ENCODE data around the gene SMR3B.

SMR3B gene

DNA sequence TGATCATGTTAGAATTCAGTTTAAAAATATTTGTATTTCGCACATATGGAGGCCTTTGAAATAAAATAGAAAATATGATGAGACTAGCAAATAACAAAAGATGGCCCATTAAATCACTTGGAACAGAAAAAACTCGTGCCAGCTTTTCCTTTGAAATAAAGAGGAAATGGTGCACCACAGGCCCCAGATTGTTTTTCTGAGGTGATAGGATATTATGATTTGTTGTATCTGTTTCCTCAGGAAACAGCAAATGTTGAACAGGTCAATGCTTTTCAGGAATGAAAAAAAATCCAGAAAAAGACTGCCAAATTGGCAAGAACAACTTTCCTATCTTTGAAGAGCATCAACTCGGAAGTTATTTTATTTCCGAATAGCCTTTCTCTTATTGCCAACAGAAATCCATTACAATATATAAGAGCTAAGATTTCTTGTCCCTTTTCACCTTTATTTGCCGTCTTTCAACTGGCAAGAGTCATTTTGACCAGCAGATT, at the start of gene SMR3B:
Gene SMR3B, plus strand, starts transcription at position 441 of the 491 bp plus-strand sequence. CDS start 1,380 bp downstream, outside the sequence.
- DNase-seq: no peak

DNA sequence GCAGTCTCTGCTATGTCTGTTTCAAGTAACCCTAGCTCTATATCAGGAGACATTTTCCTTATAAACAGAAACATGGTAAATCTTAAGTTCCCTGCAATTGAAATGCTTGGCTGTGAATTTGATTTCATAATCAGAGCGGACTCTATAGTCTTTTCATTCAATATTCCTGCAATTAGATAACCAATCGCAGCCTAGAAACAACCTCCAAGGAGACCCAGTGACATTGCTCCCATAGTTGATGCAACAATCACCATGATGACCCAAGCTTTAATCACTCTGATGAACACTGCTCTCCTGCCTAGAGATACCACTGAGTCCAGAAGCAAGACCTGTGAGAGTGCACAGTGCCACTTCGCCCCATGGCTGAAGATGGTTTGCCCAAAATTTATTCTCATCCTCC, 48.2 kb upstream of the SMR3B start, which contains the start of gene CABS1:
Gene CABS1, plus strand, starts transcription at position 301 of the 400 bp plus-strand sequence. Its CDS starts 59 bp downstream, at position 360.
- DNase-seq: no peak

DNA sequence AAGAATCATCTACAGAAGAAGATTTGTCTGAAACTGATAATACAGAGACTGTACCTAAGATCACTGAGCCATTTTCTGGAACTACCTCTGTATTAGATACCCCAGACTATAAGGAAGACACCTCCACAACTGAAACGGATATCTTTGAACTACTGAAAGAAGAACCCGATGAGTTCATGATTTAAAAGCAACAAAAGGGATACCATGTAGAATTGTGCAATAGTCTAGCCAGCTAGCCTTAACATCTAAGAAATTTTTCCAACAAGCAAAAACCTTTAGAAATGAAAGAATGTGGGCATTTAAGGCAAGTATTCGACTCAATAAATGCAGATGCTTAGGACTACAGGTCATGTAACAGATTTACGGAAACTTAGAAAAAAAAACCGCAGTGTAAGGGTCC, 46.9 kb upstream of the SMR3B start:
- no peak for DNase-seq

DNA sequence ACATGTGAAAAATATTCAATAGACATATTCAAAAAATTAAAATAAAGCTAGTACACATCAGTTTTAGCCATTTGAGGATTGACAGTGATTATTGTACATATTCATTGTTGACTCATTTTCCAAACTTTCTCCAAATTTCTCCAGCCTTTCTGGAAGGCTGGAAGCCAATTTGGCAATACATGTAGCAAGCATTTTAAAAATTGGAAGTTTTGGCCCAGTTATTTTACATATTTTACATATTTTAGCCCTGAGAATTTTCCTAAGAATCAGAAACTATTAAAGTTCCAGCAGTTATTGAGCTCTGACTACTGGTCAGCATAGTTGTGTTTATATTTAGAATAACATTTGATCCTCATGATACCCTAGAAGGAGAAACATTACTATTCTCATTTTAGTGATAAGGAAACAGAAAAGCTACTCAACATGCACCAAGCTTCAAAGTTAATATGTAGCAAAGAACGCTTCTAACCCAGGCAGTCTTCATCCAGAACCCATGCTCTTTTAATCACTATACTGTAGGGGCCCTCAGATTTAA, 45.0 kb upstream of the SMR3B start:
- no peak for DNase-seq

DNA sequence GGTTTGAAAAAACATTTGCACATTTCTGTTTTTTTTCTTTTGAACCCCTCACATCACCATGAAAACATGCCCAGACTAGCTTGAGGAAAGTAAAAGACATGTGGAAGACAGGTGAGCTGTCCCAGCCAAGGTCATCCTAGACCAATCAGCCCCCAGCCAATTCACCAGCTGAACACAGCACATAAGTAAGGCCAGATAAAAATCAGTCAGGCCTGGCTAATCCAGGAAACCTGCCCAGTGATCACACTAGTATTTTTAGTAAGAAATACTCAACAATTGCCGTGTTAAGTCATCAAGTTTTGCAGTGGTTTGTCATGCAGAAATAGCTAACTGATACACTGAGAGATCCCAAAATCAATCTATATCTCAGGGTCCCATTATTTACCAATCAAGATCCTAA, 26.7 kb upstream of the SMR3B start:
- DNase-seq: no peak

DNA sequence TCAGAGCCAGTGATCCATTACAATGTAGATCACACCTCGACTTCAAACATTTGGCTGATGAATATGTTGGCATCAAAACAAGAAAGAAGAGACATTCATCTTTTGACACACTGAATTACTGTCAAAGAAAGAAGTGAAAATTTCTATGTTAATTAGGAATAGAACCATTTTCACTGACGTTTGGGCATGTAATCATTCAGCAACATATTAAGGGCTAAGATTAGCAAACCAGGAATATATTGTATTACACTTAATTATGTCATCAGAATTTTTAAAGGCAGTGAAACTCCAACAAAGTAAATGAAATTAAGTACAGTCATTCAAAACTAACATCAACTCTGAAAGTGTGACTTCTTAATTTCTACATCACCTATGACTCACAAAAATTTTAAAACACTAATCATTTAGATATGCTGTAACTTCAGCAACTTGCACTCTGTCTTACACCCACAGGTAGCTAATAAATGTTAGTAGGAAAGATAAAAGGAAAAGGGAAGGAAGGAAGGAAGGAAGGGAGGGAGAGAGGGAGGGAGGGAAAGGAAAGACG, 23.7 kb upstream of the SMR3B start:
- DNase-seq: no peak

DNA sequence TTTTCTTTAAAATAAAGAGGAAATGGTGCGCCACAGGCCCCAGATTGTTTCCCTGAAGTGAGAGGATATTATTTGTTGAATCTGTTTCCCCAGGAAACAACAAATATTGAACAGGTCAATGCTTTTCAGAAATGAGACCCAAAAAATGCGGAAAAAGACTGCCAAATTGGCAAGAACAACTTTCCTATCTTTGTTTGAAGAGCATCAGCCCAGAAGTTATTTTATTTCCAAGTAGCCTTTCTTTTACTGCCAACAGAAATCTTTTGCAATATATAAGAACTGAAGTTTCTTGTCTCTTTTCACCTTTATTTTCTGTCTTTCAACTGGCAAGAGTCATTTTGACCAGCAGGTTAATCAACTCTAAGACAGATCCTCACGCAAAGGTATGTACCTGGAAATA, 22.5 kb upstream of the SMR3B start, which contains the start of gene SMR3A:
Gene SMR3A, plus strand, starts transcription at position 301 of the 400 bp plus-strand sequence. CDS start 1,356 bp downstream, outside the sequence.
- DNase-seq: no peak

DNA sequence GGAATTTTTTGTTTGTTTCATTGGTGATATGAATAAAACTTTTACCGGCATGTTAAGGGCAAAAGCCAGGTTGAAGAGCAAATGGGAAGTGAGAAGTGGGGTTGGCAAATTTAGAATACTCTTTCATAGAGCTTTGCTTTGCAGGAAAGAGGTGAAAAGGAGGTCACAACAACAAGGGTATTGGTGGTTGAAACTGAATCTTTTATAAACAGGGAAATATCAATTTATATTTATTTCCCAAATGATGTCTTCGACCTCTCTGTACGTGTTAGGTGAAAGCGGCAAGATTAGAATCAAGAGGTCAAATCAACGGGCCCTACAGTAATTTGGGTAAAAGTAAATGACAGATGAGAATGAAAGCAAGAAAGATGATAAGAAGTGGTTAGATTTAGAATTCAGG, 18.9 kb upstream of the SMR3B start:
- no peak for DNase-seq

DNA sequence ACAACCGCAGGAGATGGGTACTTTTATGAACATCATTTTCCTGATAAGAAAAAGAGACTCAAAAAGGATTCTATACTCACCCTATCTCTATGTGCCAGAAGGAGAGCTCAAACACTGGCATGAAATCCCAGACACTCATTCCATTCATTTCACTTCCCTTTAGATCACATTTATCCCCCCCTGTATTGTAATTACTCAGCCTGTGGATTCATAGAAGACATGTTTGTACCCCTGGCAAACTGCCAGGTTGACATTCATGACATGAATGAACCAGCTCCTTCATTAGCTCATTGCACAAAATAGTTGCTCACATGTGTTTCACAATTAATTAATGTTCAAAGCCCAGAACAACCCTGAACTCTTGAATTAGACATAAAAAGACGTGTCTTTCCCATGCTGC, 17.5 kb upstream of the SMR3B start:
- no peak for DNase-seq

DNA sequence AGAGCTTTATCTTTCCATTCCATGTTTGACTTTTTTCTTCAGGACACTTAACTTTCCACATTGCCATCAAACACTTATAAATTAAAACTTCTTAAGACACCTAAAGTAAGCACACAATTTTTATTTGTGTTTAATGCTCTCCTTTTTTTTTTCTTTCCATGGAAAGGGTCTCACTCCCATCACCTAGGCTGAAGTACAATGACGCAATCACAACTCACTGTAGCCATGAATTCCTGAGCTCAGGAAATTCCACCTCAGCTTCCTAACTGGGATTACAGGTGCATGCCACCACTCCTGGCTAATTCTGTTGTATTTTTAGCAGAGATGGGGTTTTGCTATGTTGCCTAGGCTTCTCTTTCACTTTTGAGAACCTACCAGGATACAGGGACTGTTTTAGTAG, 15.1 kb upstream of the SMR3B start:
- no peak for DNase-seq

DNA sequence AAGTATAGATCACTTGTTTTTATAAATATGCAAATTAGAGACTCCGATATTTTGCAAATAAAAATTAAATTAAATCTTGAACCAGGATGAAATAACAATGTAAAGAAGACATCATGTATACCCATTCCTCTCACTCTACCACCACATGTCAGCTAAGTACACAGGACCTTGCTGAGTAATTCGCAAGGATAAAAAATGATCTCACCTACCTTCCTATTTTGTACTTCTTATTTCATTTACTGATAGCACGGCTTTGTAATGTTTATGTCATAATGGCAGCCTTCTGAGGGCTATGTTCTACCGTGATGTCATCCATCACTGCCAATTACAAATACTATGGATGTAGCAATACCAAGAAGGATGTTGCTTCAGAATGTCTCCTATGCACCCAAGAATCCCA, 10.9 kb upstream of the SMR3B start:
- no peak for DNase-seq

DNA sequence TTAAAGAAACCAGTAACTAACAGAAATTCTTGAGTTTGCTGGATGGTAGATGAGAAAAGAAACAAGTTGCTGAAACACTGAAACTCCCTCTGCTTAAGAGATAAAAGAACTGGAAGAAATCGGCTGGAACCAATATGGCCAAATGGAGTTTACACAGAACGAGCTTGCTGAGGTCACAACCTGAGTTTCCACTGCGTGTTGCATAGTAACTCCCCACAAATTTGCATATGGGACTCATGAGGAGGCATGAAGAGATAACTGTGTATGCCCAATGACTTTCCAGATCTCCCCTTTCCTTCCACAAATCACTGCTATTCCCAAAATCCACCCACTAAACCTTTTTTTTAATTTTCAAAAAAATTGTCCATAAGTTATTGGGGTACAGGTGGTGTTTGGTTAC, 10.2 kb upstream of the SMR3B start:
- DNase-seq: no peak

DNA sequence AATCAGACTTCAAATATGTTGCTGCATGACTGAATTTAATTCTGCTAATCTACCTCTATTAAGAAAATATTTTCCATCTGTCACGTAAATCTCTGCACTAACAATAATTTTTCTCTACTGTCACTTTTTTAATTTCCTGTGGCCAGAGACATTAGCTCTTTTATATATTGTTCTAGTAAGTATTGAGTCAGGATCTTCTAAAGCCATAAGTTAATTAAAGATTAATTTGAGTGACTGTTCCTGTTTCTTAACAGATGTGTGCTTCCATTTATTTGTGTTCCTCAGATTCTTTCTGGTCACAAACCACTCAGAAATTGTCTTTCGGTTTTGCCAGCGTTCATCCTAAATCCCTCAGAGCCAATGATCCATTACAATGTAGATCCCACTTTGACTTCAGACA, 2.4 kb upstream of the SMR3B start:
- DNase-seq: no peak

DNA sequence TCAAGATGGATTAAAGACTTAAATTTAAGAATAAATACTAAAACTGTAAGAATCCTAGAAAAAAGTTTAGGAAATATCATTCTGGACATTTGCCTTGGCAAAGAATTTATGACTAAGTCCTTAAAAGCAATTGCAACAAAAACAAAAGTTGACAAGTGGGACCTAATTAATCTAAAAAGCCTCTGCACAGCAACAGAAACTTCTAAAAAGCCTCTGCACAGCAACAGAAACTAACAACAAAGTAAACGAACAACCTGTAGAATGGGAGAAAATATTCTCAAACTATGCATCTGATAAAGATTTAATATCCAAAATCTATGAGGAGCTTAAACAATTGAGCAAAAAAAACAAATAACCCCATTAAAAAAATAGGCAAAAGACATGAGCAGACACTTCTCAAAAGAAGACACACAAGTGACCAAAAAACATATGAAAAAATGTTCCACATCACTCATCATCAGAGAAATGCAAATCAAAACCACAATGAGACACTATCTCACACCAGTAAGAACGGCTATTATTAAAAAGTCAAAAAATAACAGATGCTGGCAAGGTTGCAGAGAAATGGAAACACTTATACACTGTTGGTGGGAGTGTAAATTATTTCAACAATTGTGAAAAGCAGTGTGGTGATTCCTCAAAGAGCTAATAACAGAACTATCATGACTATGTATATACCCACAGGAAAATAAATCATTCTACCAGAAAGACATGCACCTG, 9.3 kb downstream of the SMR3B start:
- no peak for DNase-seq

DNA sequence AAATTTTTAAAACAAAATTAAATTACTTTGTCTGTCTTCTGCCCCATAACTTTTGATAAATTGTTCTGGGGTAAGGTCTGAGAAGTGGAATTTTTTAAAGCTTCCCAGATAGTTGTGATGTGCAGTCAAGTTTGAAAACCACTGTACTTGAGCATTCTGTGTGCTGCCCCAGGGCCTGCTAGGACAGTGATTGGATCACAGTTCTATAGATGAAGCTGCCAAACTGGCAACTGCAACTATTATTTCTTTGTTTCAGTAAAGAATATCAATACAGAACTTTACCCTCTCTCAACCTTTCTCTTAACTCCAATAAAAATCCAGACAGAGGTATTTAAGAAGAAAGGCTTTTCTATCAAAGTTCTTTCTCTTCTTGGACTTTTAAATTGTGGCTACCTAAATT, 14.6 kb downstream of the SMR3B start, which contains the start of gene OPRPN:
Gene OPRPN, plus strand, starts transcription at position 361 of the 400 bp plus-strand sequence. CDS start 1,346 bp downstream, outside the sequence.
- DNase-seq: no peak

DNA sequence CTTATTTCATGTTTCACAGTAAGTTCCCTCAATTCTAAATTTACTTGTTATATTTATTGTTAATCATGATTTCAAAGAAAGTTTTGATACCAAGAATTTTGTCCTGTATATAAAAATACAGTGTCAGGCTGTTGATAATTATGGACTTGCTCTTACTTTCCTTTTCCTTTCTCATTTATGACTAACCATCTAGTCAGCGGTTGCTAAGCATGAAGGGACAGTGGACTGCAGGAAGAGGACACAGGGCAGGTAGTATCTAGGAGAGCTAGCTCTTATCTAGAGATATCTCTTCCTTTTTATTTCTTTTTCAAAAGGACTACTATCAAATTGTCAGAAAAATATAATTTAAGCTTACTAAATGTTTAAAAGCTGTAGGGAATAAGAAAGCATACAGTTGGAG, 16.4 kb downstream of the SMR3B start:
- peak in 1 of 3 donors; percentile 20 for DNase-seq

DNA sequence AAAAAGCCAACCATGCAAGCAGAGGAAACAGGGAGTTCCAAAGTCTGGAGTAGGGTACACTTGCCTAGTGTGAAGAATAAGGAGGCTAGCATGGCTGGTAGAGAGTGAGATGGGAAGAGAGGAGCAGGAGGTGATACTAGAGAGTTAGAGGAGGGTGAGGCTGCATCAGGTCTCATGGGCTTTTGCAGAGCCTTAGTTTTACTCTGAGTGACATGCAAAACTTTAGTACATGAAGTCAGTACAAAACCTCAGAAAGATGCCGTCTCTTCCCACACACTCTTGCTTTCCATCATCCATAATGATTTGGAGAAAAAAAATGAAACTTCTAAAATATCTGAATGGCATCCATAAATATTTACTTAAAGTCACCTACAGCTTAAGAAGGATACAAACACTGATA, 19.8 kb downstream of the SMR3B start:
- no peak for DNase-seq

DNA sequence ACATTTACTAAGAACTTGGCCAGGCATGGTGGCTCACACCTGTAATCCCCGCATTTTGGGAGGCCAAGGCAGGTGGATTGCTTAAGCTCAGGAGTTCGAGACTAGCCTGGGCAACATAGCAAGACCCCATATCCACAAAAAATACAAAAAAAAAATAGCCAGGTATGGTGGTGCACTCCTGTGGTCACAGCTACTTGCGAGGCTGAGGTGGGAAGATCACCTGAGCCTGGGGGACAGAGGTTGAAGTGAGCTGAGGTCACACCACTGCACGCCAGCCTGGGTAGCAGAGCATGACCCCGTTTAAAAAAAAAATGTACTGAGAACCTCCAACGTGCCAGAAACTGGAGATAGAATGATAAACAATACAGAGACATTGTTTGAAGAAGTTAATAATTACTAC, 22.8 kb downstream of the SMR3B start:
- DNase-seq: no peak

DNA sequence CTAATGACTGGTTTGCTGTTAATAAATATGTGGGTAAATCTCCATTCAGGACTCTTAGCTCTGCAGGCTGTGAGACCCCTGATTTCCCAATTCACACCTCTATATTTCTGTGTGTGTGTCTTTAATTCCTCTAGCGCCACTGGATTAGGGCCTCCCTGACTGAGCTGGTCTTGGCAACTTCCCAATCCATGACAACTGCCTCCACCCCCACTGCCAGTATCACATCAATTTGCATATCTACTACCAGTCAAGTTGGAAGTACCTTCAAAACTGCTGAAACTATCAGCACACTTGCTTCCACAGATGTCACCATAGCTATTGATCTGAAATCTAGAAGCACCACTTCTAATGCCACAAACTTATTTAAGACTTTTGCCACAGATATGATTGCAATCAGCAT, 42.4 kb downstream of the SMR3B start:
- no peak for DNase-seq

DNA sequence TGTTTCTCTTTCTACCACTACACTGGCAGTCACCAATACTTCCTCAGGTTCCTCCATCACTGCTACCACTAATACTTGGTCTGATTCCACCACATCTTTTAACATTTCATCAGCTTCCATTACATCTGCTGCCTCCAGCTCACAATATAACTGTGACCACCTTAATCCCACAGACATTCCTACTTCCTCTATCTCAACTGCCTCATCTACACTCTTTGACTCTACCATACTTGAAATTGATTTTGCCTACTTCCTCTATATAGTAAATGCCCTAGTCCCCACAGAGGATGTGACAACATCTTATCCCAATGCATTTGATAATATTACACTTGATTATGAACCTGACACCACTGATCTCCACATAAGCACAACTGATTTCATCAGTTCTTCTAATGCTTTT, 43.9 kb downstream of the SMR3B start:
- no peak for DNase-seq

DNA sequence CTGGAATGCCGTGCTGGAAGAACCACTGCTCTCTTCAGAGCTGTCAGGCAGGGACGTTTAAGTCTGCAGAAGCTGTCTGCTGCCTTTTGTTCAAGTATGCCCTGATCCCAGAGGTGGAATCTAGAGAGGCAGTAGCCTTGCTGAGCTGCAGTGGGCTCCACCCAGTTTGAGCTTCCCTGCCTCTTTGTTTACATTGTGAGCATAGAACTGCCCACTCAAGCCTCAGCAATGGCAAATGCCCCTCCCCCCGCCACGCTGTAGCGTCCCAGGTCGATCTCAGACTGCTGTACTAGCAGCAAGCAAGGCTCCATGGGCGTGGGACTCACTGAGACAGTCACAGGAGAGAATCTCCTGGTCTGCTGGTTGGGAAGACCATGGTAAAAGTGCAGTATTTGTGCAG, 54.3 kb downstream of the SMR3B start:
- no peak for DNase-seq
